Rectal smooth muscle tissue (tissue), 1 donor: Measurements from ENCODE around the gene ZMYND19.

ENCODE experiments used
- H3K27ac ChIP-seq: one replicate; pipeline ENCODE4 v1.7.0; 2013; ENCODE audit warnings: low read depth, low read length, inconsistent platforms
- H3K27me3 ChIP-seq: one replicate; pipeline ENCODE4 v1.7.0; 2013; ENCODE audit warnings: low read length; ENCODE audit not compliant: control insufficient read depth, insufficient read depth
- H3K36me3 ChIP-seq: one replicate; pipeline ENCODE4 v1.7.0; 2013; ENCODE audit warnings: low read length; ENCODE audit not compliant: control insufficient read depth, insufficient read depth
- H3K4me1 ChIP-seq: one replicate; pipeline ENCODE4 v1.7.0; 2013; ENCODE audit warnings: low read length; ENCODE audit not compliant: control insufficient read depth, insufficient read depth
- H3K4me3 ChIP-seq: one replicate; pipeline ENCODE4 v1.7.0; 2013; ENCODE audit warnings: low read length
- H3K9ac ChIP-seq: one replicate; pipeline ENCODE4 v1.7.0; 2013; ENCODE audit warnings: low read length

Gene ZMYND19

GRCh38 chr9:137621131-137621757 lies 30.9 kb upstream of the ZMYND19 start:
- Histone ChIP-seq H3K27me3 (no peaks in the 10 kb centered on the region), H3K9ac (no peak overlapping the region), H3K4me1 (peaks cover 17% of the 10 kb centered on the region)

GRCh38 chr9:137620581-137620980 lies 30.3 kb upstream of the ZMYND19 start:
- Histone ChIP-seq H3K36me3 (peaks cover 7% of the 10 kb centered on the region), H3K9ac (no peak overlapping the region), H3K27ac (no peak overlapping the region), H3K27me3 (no peaks in the 10 kb centered on the region), H3K4me1 (peaks cover 17% of the 10 kb centered on the region), H3K4me3 (no peak overlapping the region)

More at GRCh38 chr9:137621131-137621757, 30.9 kb upstream of the ZMYND19 start:
- Histone ChIP-seq H3K27ac (no peak overlapping the region), H3K4me3 (no peak overlapping the region), H3K36me3 (peaks cover 3% of the 10 kb centered on the region)

- Histone ChIP-seq H3K4me3 (peak overlapping the region; percentile 81), H3K9ac (no peak overlapping the region), H3K27ac (peak overlapping the region; percentile 63), H3K4me1 (peaks cover 17% of the 10 kb centered on the region), H3K27me3 (no peaks in the 10 kb centered on the region), H3K36me3 (peaks cover 9% of the 10 kb centered on the region)
Observed at GRCh38 chr9:137620048-137620405, 29.7 kb upstream of the ZMYND19 start.

- Histone ChIP-seq H3K27me3 (no peaks in the 10 kb centered on the region), H3K4me1 (peaks cover 17% of the 10 kb centered on the region), H3K36me3 (peaks cover 14% of the 10 kb centered on the region), H3K9ac (peak overlapping the region; percentile 51), H3K4me3 (peak overlapping the region; percentile 81), H3K27ac (peak overlapping the region; percentile 63)
Observed at GRCh38 chr9:137619240-137620047, 29.1 kb upstream of the ZMYND19 start.

GRCh38 chr9:137618105-137619067 lies 28.1 kb upstream of the ZMYND19 start, which contains the start of gene EHMT1:
EHMT1 (plus strand) TSS chr9:137619005; CDS start chr9:137619029, 24 bp downstream.
- peaks cover 14% of the 10 kb centered on the region for H3K36me3 ChIP-seq

GRCh38 chr9:137615387-137615871 lies 25.1 kb upstream of the ZMYND19 start:
- peaks cover 14% of the 10 kb centered on the region for H3K4me1 ChIP-seq

More at GRCh38 chr9:137618105-137619067, 28.1 kb upstream of the ZMYND19 start, which contains the start of gene EHMT1:
- peak within 1 kb of the TSS; percentile 84 for H3K9ac ChIP-seq
- peaks cover 17% of the 10 kb centered on the region for H3K4me1 ChIP-seq
- peak within 1 kb of the TSS; percentile 93 for H3K27ac ChIP-seq
- H3K4me3 ChIP-seq, result peak within 1 kb of the TSS; percentile 92
- no peaks in the 10 kb centered on the region for H3K27me3 ChIP-seq

GRCh38 chr9:137614631-137615386 lies 24.5 kb upstream of the ZMYND19 start:
- Histone ChIP-seq H3K4me1 (peaks cover 8% of the 10 kb centered on the region), H3K27me3 (no peaks in the 10 kb centered on the region), H3K27ac (no peak overlapping the region), H3K4me3 (no peak overlapping the region), H3K36me3 (peaks cover 14% of the 10 kb centered on the region), H3K9ac (no peak overlapping the region)

More at GRCh38 chr9:137615387-137615871, 25.1 kb upstream of the ZMYND19 start:
- H3K4me3 ChIP-seq, result no peak overlapping the region
- H3K9ac ChIP-seq, result no peak overlapping the region
- H3K36me3 ChIP-seq, result peaks cover 14% of the 10 kb centered on the region
- H3K27ac ChIP-seq, result no peak overlapping the region
- no peaks in the 10 kb centered on the region for H3K27me3 ChIP-seq

- Histone ChIP-seq H3K27me3 (no peaks in the 10 kb centered on the region), H3K9ac (no peak overlapping the region), H3K4me1 (peaks cover 7% of the 10 kb centered on the region), H3K36me3 (peaks cover 14% of the 10 kb centered on the region), H3K4me3 (no peak overlapping the region), H3K27ac (no peak overlapping the region)
Observed at GRCh38 chr9:137613738-137614523, 23.6 kb upstream of the ZMYND19 start.

- peaks cover 14% of the 10 kb centered on the region for H3K36me3 ChIP-seq
- H3K9ac ChIP-seq, result no peak overlapping the region
- no peak overlapping the region for H3K27ac ChIP-seq
Observed at GRCh38 chr9:137613259-137613658, 22.9 kb upstream of the ZMYND19 start.

GRCh38 chr9:137612741-137613142 lies 22.4 kb upstream of the ZMYND19 start:
- Histone ChIP-seq H3K27ac (no peak overlapping the region), H3K4me1 (peaks cover 4% of the 10 kb centered on the region), H3K4me3 (no peak overlapping the region), H3K27me3 (no peaks in the 10 kb centered on the region), H3K9ac (no peak overlapping the region), H3K36me3 (peaks cover 14% of the 10 kb centered on the region)

More at GRCh38 chr9:137613259-137613658, 22.9 kb upstream of the ZMYND19 start:
- peaks cover 7% of the 10 kb centered on the region for H3K4me1 ChIP-seq
- H3K4me3 ChIP-seq, result no peak overlapping the region
- H3K27me3 ChIP-seq, result no peaks in the 10 kb centered on the region
